HFFc6 (cell line): Measurements from ENCODE around the gene BBS9. TPM values are rescaled to one million over a fixed set of nuclear protein-coding genes. Genes with fewer than 3 reads are reported as not detected.

Experiments
- DNase-seq: peaks from one replicate; pipeline ENCODE4 v3.0.0-alpha.2; 2018
- H3K27ac Mint-ChIP-seq: 2 replicates; pipeline ENCODE4 v1.8.0; 2020; ENCODE audit warnings: mild to moderate bottlenecking, mixed read lengths
- H3K27me3 Mint-ChIP-seq: 2 replicates; pipeline ENCODE4 v1.8.0; 2021; ENCODE audit warnings: mild to moderate bottlenecking, moderate library complexity, mixed read lengths; ENCODE audit not compliant: insufficient read depth
- H3K36me3 Mint-ChIP-seq: 2 replicates; pipeline ENCODE4 v1.8.0; 2021; ENCODE audit warnings: low read depth, mixed read lengths
- H3K4me1 Mint-ChIP-seq: 2 replicates; pipeline ENCODE4 v1.8.0; 2020; ENCODE audit warnings: low read depth, mixed read lengths
- H3K4me3 Mint-ChIP-seq: 2 replicates; pipeline ENCODE4 v1.8.0; 2020; ENCODE audit warnings: mild to moderate bottlenecking, moderate library complexity, mixed read lengths
- H3K9me3 Mint-ChIP-seq: 2 replicates; pipeline ENCODE4 v1.8.0; 2020; ENCODE audit warnings: mild to moderate bottlenecking, mixed read lengths
- total RNA-seq, 6 experiments: library from RNA; stranded (reverse); fragmentation: NEBNext Ultra II Directional; extraction: Animal tissue kit (Norgen Biotek cat#: 25700); gene quantifications; 2 replicates in 1 of 6; 3 replicates in 5 of 6; pipeline ENCODE4 v1.2.3, GENCODE V29; 2021
- TF ChIP-seq, protein P1 (sequence below): fragments of 200-600 bp; sonication (generic); IDR thresholded peaks from 2 replicates; pipeline ENCODE4 v1.5.0; 2021; ENCODE audit warnings: antibody characterized with exemption, mild to moderate bottlenecking

BBS9 gene
- total RNA-seq, 6 experiments from 2014 or later = 10.6 to 13.0 (median 12.1) TPM

DNA sequence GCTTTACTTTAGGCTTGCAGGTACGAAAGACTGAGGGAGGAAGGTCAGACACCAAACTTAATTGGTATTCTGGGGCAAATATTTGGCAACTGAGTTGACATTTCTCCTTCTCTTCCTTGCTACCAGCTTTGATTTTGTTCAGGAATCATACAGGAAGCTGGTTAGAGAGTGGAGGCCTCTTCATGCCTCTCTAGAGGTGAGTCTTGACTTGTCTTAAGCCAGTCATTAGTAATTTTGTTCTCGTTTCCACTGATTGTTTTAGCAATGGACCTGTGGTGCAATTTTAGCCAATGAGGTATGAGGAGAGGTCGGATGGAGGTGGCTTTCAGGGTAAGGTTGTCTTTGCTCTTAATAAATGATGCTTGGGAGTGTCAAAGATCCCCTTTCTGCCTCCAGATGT is 17.8 kb upstream of the BBS9 start:
- no peaks in the 10 kb centered on the region for H3K36me3 Mint-ChIP-seq
- H3K4me1 Mint-ChIP-seq = peaks cover 28% of the 10 kb centered on the region
- DNase-seq = no peak
- TF ChIP-seq, protein P1, sequence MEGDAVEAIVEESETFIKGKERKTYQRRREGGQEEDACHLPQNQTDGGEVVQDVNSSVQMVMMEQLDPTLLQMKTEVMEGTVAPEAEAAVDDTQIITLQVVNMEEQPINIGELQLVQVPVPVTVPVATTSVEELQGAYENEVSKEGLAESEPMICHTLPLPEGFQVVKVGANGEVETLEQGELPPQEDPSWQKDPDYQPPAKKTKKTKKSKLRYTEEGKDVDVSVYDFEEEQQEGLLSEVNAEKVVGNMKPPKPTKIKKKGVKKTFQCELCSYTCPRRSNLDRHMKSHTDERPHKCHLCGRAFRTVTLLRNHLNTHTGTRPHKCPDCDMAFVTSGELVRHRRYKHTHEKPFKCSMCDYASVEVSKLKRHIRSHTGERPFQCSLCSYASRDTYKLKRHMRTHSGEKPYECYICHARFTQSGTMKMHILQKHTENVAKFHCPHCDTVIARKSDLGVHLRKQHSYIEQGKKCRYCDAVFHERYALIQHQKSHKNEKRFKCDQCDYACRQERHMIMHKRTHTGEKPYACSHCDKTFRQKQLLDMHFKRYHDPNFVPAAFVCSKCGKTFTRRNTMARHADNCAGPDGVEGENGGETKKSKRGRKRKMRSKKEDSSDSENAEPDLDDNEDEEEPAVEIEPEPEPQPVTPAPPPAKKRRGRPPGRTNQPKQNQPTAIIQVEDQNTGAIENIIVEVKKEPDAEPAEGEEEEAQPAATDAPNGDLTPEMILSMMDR = no peak
- no peak overlapping the region for H3K4me3 Mint-ChIP-seq
- H3K27me3 Mint-ChIP-seq = peaks cover 9% of the 10 kb centered on the region
- no peak overlapping the region for H3K27ac Mint-ChIP-seq
- no peaks in the 10 kb centered on the region for H3K9me3 Mint-ChIP-seq

DNA sequence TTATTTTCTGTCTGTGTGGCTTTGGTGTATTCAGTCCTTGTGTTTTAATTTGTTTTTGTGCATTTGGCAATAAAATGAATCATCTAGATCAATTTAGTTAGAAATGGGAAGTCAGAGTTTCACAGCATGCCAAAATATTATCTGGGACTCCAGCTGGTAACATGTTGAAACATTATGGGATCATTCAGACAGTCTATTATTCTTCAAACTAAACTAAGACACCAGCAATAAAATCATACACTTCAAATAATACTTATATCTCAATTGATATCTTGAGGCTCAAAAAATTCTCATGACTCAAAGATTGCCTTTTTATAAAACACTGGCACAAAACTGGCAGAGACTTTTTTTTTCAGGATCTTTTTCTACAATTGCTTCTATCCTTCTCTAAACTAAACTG is 14.4 kb upstream of the BBS9 start:
- H3K9me3 Mint-ChIP-seq = peaks cover 17% of the 10 kb centered on the region
- no peak for DNase-seq
- H3K4me3 Mint-ChIP-seq = no peak overlapping the region
- H3K27ac Mint-ChIP-seq = no peak overlapping the region
- TF ChIP-seq, protein P1 = no peak
- peaks cover 9% of the 10 kb centered on the region for H3K36me3 Mint-ChIP-seq
- H3K4me1 Mint-ChIP-seq = peaks cover 9% of the 10 kb centered on the region
- peaks cover 18% of the 10 kb centered on the region for H3K27me3 Mint-ChIP-seq

DNA sequence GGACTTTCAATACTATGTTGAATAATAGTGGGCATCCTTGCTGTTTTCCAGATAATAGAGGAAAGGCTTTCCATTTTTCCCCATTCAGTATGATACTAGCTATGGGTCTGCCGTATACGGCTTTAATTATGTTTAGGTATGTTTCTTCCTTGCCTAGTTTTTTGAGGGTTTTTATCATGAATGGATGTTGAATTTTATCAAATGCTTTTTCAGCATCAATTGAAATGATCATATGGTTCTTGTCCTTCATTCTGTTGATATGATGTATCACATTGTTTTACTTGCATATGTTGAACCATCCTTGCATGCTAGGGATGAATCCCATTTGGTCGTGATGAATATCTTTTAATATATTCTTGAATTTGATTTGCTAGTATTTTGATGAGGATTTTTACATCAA is 11.0 kb upstream of the BBS9 start:
- TF ChIP-seq, protein P1 = no peak
- H3K27ac Mint-ChIP-seq = no peak overlapping the region
- no peak for DNase-seq
- peaks cover 21% of the 10 kb centered on the region for H3K27me3 Mint-ChIP-seq
- H3K9me3 Mint-ChIP-seq = peaks cover 17% of the 10 kb centered on the region
- H3K4me1 Mint-ChIP-seq = no peaks in the 10 kb centered on the region
- H3K4me3 Mint-ChIP-seq = no peak overlapping the region
- H3K36me3 Mint-ChIP-seq = peaks cover 9% of the 10 kb centered on the region

DNA sequence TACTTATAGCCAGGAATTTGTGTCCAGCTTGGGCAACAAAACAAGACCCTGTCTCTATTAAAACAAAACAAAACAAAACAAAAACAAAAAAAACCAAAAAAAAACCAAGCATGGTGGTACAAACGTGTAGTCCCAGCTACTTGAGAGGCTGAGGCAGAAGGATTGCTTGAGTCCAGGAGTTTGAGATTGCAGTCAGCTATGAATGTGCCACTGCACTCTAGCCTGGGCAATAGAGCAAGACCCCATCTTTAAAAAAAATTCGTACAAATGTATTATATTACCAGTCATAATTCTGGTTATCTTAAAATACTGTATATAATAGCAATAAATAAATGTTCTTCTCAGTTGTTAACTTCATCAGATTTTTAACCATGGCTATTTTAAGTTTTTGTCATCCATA is 2.3 kb upstream of the BBS9 start:
- Mint-ChIP-seq H3K4me1 (peaks cover 17% of the 10 kb centered on the region), H3K9me3 (no peaks in the 10 kb centered on the region), H3K27me3 (peaks cover 3% of the 10 kb centered on the region), H3K36me3 (no peaks in the 10 kb centered on the region), H3K27ac (no peak overlapping the region), H3K4me3 (no peak overlapping the region)
- no peak for DNase-seq
- TF ChIP-seq, protein P1 = no peak

DNA sequence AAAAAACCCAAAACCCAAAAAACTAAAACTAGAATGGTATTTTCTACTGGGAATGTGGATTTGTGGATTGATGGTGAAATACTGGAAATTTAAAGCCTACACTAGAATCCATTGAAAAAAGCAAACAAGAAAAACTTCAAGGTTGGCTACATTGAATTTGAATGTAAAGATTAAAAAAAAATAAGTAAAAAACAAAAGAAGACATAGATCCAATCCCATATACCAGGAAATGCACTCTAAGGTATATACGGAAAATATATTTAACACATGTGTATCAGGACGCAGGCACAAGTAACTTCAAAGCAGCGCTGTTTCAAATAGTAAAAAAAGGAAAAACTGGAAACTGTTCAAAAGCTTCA is 754 bp upstream of the BBS9 start:
- TF ChIP-seq, protein P1 = no peak
- no peak for DNase-seq
- H3K9me3 Mint-ChIP-seq = no peaks in the 10 kb centered on the region
- H3K4me3 Mint-ChIP-seq = peak overlapping the region; percentile 99
- H3K27ac Mint-ChIP-seq = peak overlapping the region; percentile 92; the same call in 1 of the 2 replicates
- H3K4me1 Mint-ChIP-seq = peaks cover 17% of the 10 kb centered on the region
- no peaks in the 10 kb centered on the region for H3K36me3 Mint-ChIP-seq
- no peaks in the 10 kb centered on the region for H3K27me3 Mint-ChIP-seq

DNA sequence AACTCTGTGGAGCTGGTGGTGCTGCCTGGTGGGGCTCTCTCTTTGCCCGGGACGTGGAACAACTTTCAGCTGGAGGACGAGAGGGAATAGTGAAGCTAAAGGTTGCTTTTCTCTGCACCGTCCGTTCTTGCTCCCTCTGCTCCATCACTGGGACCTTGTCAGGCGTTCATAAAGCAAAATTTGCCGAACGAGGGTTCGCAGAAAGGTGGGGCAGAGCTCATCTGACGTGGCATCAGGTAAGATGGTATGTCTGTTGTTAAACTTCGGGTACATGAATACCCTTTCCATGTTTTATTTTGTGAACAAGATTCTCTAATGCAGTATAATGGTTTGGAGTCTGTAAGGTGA is 416 bp downstream of the BBS9 start:
- TF ChIP-seq, protein P1 = no peak
- Mint-ChIP-seq H3K4me3 (peak overlapping the region; percentile 99), H3K36me3 (peaks cover 4% of the 10 kb centered on the region; the same call in 1 of the 2 replicates), H3K27ac (peak overlapping the region; percentile 92), H3K4me1 (peaks cover 17% of the 10 kb centered on the region), H3K9me3 (no peaks in the 10 kb centered on the region), H3K27me3 (no peaks in the 10 kb centered on the region; the same call in 1 of the 2 replicates)
- DNase-seq = no peak
